HG03025 (cell line): ENCODE data around the gene MARCO.
"Not testable (repeated sequence)": the region's sequence is repeated elsewhere in the genome, so short reads cannot be mapped to it uniquely, and the experiment has no call there.

ENCODE experiments used
- ATAC-seq: cut with Tn5 transposase; IDR thresholded peaks from one replicate; pipeline ENCODE4 v1.9.1; 2021; ENCODE audit warnings: mild to moderate bottlenecking, moderate library complexity; ENCODE audit not compliant: unreplicated experiment, low FRiP score

Gene MARCO

DNA sequence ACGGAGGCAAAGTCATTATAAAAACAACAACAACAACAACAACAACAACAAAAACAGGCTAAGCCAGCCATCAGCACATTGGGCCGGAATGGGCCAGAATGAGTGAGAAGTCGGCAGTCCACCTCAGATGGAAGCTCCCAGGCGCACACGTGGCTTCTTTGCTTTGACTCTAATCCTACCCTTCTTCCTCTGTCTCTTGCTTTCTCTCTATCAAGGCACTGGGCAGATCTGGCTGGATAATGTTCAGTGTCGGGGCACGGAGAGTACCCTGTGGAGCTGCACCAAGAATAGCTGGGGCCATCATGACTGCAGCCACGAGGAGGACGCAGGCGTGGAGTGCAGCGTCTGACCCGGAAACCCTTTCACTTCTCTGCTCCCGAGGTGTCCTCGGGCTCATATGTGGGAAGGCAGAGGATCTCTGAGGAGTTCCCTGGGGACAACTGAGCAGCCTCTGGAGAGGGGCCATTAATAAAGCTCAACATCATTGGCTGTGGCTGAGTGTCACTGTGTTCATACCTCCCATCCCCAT is 52.2 kb downstream of the MARCO start:
- ATAC-seq, result no peak

DNA sequence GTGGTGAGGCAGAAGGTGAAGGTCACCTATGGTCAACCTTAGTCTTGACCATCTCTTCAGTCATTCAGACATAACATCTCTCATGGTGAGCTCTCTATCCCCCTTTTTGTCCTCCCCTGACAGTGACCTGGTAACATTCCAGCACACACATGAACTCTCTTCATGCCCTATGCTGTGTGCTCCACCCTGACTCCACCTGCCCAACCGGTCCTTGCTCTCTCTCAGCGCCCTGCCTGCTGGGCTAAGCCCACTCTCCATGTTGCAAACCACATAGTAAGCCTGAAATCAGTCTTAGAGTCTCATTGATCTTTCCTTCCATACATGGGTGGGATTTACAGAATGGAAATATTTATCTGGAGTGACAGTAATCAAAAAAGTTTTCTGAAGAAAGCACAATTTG is 52.8 kb downstream of the MARCO start:
- no peak for ATAC-seq

DNA sequence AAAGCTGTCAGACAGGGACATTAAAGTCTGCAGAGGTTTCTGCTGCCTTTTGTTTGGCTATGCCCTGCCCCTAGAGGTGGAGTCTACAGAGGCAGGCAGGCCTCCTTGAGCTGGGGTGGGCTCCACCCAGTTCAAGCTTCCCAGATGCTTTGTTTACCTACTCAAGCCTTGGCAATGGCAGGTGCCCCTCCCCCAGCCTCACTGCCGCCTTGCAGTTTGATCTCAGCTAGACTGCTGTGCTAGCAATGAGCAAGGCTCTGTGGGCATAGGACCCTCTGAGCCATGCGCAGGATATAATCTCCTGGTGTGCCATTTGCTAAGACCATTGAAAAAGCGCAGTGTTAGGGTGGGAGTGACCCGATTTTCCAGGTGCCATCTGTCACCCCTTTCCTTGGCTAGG is 61.9 kb downstream of the MARCO start:
- ATAC-seq, result not testable (repeated sequence)

DNA sequence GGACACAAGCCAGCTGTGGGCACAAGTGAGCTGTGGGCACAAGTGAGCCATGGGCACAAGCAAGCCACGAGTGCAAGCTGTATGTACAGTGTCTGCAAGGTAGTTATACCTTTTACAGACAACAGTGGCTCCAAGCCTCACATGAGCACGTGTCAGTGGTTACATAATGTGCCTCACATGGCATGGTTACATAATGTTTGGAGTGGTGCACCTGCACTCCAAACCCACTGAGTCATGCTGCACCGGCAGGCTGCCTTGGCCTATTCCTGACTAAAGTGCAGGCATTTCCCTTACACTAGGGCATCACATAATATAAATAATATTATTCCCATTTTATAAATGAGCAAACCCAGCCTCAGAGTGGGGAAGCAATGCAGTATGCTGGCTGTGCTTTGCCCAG is 62.6 kb downstream of the MARCO start:
- ATAC-seq, result no peak

DNA sequence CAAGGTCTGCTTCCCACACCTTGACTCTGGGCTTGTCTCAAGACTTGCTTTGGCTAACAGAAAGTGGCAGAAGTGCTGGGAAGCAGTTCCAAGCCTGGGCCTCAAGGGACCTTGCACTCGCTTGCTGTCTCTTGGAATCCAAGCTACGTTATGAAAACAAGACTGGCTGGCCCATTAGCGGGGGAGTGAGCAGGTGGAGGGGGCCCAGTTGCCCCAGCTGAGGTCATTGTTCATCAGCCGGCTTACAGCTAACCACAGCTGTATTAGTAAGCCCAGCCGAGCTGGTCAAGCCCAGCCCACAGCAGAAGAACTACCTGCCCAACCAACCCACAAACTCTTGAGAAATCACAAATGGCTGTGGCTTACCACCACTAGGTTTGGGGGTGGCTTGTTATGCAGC is 63.1 kb downstream of the MARCO start:
- ATAC-seq, result no peak

DNA sequence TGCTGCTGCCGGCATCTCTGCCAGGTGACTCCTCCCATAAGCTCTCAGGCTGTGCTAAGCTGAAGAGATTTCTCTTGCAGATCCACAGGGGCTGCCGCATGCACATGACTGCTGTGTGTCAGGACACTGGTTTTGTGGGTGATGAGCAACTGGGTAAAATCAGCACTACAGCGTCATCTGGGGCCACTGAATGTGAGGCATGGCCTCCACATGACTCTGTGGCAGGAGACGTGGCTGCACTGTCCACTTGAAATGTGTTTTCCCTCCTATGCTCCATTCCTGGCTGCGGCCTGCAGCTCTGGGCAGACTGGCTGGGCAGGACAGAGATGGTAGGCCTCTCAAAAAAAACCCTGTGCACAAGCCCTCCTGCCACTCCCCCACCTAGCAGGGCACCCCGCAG is 63.6 kb downstream of the MARCO start:
- ATAC-seq, result no peak

DNA sequence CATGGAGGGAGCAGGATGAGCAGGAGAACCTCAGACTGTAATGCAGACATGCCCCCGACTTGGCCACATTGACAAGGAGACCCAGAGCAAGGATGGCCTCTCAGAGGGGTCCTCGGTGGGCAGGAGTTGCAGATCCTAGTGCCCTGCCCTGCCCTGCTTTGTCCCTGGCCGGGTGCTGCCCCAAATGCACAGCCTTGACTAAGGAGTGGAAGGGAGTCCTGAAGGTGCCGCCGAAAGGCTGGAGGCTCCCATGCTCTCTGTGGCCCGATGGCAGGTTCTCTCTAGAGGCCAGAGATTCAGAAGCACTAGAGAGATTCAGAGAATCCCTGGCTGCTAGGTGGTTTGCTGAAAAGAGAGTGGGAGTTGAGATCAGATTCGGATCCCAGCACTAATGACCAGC is 64.4 kb downstream of the MARCO start:
- no peak for ATAC-seq

DNA sequence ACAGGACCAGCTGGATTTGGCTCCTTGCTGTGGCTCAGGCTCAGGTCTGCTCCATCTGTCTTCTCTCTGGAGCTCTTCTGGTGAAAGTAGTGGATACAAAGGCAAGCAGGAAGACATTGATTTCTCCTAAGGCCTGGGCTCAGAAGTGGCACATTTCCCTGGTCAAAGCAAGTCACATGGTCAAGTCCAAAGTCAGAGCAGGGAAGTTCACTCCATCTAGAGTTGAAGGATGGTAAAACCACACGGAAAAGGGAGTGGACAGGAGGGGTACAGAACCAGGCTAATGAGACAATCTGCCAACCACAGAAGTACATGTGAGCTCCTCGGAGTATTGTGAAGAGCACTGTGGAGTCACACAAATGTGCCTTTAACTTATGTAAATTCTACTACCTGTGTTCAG is 66.1 kb downstream of the MARCO start:
- ATAC-seq, result no peak

DNA sequence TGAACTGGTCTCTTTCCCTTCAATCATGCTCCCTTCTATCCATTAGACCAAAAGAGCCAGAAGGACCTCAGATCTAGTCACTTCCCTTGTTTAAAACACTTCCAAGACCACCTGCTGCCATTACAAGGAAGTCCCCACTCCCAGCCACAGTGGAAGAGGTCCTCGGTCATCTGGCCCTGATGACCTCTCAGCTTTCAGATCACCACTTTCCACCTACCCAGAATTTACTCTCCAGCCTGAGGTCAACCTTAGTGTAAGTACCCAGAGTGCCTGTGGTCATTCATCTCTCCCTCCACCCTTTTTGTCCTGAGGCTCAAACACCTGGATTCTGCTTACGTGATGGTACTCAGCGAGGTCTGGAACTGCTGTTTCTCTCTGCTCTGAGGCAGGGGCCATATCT is 67.1 kb downstream of the MARCO start:
- ATAC-seq, result no peak

DNA sequence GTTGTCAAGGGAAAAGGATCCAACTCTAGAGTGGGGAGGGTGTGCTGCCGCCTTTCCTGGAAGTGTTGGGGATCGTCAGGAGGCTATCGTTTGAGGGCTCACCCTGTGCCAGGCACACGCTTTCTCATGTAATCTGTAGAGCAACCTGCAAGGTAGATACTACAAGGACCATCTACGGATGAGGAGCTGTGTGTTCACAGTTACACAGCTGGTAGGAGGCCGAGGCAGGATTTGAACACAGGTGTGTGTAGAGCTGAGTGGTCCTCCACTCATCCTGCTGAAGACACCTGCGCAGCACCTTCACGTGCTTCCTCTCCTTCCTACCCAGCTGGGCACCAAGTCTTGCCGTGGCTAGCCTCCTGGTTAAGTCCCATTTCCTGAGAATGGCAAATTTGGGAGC is 68.3 kb downstream of the MARCO start:
- ATAC-seq, result no peak

DNA sequence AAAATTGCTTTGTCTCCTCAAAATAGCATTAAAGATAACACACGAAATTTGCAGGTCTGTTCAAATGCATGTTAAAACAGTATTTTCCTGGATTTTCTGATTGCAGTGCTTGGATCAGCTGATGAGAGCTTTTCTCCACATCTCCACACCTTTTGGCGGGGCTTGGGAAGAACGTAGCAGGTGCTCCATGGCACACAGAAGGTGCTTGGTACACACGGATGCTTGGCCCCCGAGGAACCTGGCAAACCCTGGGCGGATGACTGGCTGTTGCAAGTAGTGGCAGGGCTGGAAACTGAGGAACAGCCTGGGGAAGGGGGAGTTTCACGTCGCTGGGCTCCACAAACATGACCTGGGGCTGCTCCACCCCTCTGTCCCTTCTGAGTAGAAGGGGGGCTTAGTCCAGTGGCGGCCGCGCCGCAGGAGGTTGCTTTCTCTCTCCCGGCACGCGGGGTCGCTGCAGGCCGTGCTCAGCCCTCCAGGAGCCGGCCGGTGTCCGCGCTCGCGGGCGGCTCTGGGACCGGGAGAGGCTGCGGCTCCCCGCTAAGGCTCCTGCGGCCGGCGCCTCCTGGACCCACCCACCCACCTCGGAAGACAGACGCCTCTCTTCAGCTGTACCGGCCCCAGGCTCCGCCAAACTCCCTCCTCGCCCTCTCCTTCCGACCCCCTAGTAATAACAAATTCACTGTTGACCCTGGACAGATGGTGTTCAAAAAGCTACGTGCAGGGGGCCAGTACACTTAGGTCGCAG is 69.3 kb downstream of the MARCO start:
- no peak for ATAC-seq

DNA sequence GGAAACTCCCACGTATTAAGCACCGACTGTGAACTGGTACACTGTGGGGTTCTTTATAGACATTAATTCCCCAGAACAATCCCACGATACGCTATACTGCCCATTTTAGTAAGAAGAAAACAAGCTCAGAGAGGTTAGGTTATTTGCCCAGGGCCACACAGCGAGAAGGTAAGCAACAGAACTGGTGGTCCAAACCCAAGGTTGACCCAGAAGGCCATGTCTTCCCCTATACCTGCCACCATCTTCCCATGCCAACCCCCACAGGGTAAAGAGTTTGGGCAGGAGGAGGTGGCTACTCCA is 69.9 kb downstream of the MARCO start:
- no peak for ATAC-seq

DNA sequence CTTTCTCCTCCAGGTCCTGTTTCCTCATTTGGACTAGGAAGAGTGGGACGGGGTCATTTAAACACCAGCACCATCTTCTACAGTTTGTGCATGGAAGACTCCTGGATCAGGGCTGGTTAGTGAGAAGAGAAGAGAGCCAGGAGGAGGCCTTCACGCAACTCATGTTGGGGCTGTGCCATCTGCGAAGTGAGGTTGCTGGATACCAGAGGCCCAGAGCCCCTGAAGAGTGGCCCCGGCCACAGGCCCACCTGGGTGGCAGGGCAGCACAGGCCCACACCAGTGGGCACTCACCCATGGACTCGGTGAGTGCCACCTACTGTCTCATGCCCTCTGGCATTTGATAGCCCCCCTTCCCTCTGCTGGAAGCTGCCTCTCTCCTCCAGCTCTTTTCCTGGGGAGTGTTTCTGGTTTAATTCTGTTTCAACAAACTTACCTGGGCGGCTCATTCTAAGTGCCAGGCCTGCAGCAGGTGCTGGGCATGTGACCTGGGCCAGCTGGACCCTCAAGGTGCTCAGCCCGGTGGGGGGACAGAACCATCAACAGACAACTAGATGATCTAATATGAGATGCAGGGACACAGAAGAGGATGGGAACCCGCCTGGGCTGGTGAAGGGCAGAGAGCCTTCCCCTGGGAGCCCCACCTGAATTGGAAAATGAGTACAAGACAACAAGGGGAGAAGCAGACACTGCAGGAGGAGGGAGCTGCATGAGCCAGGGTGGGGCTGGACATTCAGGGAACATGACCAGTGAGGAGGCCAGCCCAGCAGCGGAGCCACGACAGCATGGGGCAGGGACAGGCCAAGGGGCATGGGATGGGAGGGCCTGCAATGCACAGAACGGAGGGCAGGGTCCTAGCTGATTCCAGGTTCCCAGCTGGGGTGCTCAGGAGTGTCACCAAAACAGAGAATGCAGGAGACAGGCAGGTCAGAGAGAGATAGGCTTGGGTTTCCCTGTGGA is 70.6 kb downstream of the MARCO start:
- ATAC-seq, result no peak

DNA sequence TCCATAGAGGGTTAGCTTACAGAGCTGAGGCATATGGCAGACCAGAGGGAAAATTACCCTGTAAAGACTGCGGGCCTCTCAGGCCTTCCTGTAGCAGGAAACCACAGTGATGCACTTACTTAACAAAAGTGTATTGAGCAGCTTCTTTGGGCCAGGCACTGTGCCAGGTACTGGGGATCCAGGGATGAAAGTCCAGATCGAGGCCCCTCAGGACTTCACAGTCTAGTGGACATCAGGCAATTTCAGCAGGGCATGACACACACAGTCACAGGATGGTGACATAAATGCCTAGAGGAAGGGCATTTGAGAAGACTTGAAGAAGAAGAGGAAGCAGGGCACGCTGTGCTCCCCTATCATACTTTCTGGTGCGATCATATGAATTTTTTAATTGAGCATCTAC is 71.7 kb downstream of the MARCO start:
- no peak for ATAC-seq

DNA sequence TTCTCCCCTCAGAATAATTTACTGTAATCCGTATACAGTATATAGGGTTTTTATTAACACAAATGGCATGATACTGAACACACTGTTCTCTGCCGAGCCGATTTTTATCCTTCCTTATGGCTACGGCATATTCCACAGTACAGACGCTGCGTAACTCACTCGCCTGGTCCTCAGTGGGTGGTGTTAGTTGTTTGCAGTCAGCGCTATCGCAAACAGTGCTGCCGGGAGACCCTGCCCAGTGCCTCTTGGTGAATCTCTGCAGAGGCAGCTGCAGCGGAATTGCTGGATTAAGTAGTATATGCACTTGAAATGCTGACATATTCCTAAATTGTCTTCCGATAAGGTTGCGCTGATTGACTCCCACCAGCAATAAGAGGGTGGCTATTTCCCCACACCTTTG is 73.9 kb downstream of the MARCO start:
- ATAC-seq, result no peak

DNA sequence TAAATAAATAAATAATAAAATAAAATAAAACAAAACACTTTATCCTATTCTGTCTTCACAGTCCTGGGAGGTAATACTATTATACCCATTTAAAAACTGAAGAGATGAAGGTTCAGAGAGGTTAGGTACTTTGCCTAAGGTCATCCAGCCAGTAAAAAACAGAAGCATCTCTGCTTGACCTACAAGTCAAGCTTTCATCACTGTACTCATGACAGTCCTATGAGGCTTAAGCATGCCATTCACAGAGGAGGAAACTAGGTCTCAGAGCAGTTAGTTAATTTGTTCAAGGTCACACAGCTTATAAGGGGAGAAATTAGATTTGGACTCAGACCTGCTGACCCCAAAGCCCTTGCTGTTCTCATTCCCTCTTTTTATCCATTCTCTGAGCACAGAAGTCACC is 77.5 kb downstream of the MARCO start:
- no peak for ATAC-seq

DNA sequence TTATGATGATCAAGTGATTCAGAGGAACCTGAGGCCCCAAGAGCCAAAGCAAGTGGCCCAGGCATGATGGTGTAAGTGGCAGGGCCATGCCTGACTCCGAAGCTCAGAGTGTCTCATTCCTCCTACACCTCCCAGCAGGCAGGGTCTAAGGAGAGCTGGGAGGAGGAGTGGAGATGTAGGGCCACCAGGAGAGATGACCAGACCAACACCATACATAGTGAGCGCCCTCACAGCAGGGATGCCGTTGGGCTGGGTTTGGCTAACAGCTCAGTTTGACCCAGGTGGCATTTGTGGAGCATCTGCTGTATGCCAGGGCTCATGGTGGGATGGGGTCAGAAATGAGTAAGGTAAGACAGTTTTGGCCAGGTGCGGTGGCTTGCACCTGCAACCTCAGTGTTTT is 80.7 kb downstream of the MARCO start:
- no peak for ATAC-seq

DNA sequence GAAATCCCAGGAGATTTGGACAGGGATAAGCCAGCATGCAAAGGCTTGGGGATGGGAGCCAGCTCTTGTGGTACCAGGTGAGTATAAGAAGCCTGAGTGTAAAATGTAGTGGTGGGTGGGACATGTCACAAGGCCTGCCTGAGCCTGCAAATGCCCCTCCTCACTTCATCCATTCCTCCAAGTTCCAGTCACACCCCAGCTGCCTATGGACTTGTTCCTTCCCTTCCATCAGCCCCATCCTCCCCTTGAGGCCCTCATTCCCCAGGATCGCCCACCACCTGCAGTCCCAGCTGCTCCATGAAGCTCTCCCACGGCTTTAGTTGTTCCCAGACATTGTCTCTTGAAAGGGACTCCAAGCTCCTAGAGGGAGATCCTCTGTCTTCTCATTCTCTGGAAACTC is 81.5 kb downstream of the MARCO start:
- no peak for ATAC-seq

DNA sequence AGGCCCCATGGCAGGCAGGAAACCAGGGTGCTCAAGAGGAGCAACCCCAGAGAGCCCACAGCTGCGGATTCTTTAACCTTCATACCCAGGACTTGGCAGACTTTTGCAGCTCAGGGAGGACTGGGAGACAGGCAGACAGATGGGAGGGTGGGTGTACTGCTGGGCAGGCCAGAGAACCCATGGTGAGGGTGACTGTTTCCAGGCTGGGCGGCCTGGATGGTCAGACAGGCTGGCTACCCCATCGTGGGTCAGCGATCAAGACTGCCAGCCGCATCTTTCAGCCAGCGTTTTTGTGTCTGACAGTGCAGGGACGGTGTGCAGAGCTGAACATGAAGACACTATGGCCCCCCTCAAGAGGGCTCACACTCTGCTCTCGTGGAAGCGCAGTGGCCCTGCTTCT is 82.2 kb downstream of the MARCO start:
- ATAC-seq, result no peak

DNA sequence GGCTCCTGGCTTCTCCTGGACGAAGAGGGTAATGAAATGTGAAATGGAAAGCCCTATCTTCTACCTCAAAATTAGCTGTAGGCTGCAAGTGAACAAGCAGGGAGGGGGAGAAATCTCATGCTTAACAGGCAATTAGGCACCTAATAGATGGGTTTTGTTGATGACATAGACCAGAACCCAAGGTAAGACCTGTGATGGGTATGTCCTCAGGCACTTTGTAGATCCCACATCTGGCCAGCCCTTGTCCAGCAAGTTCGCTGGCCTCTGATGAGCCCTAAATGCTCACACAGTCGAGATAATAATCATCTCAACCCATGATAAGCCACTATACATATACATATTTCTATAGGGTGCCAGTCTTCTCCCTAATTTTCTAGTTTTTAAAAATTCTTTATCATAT is 82.6 kb downstream of the MARCO start:
- ATAC-seq, result no peak

DNA sequence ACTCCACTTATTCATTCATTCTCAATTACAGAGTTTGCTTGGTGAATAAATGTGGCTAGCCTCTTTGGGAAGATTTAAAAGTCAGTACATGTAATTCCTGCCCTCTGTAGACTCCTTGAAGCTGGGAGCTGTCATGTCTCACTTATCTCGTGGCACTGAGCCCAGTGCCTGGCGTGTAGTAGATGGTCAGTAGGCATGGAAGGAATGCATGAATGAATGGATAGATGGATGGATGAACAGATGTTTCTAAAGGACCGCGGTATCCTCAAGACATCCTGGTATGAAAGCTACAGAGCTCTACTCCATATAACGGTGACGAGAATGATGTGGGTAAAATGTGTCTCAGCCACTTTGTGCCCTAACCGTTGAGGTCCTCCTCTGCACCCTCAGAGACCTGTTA is 83.0 kb downstream of the MARCO start:
- ATAC-seq, result no peak
